Activated CD4-positive, CD25-positive, alpha-beta regulatory T cell treated with anti-CD3 and anti-CD28 coated beads, Interleukin-2, amount 50 U/mL, for 72 hours (primary cell): Measurements from ENCODE around the gene KCNQ1.

Experiments used
- DNase-seq: peaks from one replicate; pipeline ENCODE4 v3.0.0; 2021

KCNQ1 gene

DNA sequence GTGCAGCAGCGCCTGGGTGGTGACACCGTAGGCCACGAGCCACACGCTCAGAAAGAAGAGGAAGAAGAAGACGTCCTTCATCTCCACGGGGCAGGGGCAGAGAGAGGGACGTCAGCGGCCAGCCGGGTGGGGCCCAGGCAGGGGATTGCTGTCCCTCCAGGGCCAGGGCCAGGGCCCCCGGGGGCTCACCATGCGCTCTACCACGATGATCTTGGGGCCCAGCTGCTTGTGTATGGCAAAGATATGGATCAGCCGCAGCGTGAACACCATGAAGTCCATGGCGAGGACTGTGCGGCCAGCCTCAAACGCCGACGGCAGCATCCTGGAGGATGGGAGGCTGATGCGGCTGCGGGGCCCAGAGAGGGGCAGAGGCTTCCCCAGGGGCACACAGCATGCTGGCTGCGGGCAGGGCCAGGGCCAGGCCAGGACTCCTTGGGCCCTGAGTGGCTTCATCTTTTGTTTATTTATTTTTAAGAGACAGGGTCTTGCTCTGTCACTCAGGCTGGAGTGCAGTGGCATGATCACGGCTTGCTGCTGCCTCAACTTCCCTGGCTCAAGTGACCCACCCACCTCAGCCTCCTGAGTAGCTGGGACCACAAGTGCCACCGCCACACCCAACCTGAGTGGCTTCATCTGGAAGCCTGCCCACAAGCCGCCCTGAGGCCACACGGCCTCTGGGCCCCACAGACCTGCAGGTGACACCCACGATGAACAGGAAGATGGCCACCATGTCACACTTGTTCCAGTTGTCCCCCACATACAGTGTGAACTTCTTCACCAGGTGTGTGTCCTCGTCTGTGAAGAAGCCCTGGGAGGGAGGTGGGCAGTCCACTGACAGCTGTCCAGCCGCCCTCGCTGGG lies 33.1 kb upstream of the KCNQ1 start:
- DNase-seq = no peak

DNA sequence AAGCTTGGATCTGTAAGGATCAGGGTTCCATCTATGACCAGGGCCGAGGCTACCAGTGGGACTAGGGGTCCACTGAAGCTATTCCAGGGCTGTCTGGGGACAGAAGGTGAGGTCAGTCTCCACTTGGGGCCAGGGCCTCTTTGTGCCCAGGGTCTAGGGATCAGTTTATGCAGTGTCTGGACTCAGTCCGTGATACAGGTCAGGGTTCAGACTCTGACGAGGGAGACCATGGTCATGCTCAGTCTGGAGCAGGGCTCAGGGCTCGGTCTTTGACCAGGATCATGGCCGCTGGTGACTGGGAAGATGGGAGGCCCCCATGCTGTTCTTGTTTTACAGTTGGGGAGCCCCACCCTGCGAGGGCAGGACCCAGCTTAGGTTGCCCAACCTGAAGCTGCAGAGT lies 32.5 kb upstream of the KCNQ1 start:
- DNase-seq = no peak

DNA sequence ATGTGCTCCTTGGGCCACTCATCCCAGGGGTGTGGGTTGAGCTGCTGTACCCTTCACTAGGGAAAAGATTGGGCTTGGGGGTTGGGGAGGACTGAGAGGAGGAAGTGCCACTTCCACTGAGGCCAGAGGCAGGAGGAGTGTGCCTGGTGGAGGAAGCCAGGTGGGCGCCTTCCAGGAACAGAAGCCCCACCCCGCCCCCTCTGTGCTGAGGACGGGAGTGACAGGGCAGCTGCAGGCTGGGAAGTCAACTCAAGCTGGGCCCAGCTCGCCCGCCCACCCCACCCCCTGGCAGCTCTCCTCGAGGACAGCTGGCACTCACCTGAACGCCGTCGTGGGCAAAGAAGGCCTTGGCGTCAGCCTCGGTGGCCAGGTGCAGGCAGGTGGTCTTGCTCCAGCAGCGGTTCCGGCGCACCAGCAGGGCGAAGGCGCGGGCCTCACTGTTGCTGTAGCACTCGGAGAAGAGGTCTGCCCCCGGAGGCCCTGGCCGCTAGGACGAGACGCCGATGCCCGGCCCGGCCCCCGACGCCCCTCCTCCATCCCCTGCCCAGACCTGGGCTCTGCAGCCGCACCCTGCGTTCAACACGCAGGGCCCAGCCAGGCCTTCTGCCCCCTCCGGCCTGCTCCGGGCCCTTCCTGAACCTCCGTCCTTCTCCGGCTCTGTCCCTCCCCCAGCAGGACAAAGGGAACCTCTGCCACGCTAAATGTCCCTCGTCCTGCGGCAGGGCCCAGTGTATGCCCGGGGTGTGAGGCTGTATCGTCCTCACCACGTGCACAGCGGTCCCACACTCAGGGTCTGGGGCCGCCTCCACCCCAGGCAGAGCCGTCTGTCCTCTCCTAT lies 30.8 kb upstream of the KCNQ1 start:
- DNase-seq = no peak

DNA sequence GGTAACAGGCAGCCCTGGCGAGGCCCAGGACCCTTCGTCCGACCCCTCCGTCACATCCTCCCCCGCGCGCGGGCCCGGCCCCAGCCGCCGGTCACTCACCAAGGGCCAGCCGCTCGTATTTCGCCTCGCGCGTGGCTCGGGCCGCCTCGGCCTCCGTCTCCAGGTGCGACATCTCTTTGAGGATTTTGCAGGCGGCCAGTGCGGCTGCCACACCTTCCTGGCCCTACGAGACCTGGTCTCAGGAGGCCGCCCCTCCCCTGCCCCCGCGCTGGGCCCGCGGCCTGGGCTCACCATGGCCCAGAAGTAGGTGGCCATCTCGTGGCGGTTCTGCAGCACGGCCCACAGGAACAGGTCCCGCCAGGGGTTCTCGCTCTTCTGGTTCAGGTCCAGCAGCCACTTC lies 30.2 kb upstream of the KCNQ1 start:
- no peak for DNase-seq

DNA sequence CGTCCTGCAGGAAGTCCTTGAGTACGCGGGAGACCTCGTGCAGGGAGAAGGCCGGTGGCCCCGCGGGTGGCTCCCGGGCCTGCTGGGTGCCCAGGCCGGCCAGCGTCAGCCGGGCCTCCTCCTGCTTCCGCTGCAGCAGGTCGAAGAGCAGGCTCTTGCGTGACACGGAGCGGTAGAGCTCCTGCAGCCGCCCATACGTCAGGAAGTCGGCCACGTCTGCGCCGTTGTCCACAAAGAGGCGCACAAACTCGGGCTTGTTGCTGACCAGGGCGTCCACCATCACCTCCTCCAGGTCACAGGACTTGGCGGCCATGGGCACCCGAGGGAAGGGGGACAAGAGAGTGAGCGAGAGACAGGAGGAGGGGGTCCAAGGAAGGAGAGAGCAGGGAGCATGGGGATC lies 29.6 kb upstream of the KCNQ1 start:
- DNase-seq = no peak

DNA sequence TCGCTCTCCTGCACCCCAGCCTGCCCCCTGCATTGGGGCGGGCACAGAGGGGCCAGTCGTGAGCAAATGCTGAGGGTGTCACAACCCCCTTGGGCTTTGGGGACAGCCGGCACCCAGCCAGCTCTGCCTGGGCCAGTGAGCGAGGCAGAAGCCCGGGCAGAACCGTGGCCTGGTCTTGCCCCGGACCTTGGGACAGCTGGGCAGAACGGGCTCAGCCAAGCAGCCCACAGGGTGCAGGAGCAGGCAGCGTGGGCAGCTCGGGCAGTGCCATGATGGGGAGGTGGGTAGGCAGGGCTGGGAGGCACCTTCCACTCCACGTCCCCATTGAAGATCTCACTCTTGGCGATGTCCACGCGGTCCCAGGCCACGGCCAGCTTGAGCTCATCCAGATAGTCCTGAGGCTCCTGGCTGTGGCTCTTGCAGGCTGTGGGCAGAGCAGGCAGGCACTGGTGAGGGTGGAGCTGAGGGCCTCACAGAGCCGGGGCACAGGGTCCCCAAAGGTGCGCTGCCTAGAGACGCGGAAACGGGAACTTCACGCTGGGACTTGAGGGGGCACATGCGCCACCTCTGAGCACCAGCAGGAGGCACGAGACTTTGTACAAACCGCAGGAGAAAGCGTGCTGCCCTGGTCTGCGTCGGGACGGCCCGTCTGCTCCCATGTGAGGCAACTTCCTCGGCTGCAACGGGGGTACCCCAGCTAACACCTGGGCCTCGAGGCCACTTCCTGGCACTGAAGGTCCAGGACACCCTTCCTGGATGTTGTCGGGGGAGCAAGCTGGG lies 29.0 kb upstream of the KCNQ1 start:
- DNase-seq = no peak

DNA sequence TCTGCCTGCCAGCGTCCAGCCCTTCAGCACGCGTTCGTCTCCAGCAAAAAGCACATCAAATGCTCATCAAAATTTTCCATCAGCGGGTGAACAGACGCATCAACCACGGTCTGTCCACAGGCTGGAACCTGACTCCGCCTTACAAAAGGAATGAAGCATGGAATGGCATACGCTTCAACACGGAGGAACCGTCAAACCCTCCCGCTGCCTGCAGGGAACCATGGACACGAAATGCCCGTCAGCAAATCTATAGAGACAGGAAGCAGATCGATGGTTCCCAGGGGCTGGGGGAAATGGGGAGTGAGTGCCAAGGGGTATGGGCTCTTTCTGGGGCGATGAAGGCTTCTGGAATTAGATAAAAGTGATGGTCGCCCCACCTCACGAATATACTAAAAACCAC lies 28.0 kb upstream of the KCNQ1 start:
- no peak for DNase-seq

DNA sequence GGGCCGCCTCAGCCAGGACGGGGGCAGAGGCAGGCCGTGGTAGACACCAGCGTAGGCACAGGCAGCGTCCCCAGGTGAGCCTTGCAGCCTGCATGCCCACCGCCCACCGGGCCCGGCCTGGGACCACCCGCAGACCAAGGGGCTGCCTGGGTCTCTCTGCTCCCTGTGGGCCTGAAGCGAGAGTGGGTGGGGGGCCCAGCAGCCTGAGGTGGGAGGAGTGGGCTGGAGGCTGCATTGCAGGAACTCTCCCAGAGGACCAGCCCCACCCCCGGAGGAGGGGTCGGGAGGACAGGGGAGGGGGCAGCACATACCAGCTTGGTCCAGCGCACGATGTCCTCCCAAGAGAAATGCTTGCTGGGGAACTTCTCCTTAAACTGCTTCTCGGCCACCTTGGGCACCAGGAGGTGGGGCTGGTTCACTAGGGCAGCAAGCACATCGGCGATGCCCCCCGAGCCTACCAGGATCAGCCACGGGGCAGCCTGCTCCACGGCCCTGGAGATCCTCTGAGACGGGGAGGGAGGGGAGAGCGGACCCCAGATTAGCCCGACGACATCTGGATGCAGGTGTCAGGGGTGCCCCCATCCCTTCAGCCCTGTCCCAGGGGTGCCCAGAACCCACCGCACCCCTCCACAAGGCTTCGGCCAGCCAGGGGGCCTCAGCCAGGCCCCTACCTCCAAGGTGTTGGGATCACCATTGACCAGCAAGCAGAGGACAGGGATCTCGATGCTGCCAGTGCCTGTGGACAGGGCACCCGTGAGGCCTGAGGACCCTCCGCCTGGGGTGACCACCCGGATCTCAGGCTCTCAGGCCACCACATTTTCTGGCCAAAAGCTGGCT lies 26.7 kb upstream of the KCNQ1 start:
- no peak for DNase-seq

DNA sequence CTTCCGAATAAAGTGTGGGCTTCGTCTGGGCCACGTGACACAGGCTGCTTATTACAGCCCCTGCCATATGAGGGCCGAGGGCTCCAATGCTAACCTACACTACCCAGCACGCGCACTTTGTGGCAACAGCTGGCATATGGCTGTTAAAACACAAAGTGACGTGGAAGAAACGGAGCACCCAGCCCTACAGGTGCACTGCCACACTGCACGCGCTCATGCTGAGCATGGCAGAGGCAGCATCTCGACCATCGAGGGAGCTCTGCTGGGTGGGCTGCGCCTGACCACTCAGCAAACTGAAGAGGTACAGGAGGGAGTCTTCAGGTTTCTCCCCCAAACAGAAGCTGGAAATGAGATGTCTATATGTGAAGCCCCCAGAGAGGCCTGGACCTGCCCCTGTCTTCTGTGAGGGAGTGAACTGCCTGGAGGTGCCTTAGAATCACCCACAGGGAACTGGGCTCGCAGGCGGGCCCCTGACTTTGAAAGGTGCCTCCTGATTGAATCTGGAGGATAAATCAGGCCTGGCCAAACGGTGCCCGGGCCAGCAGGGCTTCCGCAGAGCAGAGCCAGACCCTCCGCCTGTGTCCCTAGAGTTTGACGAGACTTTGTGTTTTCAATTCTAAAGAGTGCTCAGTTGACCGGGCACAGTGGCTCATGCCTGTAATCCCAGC lies 26.0 kb upstream of the KCNQ1 start:
- DNase-seq = no peak

DNA sequence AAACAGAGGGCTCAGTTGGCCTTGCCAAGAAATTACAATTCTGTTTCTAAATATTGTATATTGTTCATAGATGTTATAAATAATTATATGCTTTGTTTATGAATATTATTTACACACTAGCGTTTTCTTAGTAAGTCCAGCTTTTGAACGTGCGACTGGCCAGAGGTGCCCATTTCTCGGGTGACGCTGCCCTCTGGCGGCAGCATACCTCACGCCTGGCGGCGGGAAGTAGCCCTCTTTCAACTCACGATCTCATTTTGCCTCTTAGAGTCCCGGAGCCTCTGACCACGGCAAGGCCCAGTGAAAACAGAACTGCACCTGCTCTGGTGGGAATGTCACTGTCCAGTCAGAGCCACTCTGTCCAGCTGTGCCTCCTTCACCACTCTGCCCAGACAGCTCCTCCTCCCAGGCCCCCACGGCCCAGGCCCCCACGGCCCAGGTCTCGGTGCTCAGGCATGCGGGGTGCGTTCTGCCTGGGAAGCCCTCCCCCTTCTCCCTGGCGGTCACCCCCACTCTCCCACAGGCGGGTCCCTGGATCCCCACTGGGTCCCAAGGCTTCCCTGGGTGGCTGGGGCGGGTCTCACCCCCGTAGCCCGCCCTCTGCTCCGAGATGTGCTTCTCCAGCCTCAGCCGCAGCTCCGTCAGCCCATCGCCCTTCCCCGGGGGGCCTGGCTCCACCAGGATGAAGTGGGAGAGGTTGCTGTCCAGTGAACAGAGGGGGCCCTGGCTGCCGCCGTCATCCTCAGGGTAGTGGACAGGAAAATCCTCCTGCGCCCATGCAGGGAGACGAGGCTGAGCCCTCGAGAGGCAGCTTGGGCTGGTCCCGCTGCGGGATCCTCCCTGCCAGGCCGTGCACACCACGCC lies 24.9 kb upstream of the KCNQ1 start:
- peak; percentile 69 for DNase-seq

DNA sequence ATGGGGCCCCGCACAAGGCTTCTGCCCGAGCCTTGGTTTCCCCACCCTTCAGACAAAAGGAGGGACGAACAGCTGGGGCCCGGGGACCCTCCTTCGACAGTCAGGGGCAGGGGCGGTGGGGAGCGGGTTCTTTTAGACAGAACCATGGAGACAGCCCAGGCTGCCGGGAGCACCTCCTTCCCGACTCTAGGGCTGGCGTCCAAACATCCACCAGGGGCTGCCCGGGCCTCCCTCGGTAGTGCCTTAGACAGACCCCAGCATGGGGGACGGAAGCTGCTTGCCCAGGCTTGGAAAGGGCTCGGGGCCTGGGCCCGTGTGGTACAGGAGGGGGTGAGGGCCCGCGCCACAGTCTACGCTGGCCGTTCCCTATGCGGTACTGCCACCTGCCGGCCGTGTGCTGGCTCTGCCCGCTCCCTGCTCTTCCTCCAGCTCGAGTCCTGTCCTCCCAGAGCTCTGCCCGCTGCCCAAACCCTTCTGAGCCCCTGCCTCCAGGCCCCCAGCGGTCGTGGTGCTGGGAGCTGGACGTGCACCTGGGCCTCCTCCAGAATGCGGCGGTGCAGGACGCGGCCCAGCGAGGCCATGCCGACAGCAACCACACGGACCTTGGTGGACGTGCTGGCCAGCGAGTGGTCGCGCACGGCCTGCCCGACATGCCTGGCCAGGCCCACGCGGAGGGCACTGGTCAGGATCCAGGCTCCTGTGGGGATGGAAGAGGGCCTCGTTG lies 24.1 kb upstream of the KCNQ1 start:
- DNase-seq = peak; percentile 80

DNA sequence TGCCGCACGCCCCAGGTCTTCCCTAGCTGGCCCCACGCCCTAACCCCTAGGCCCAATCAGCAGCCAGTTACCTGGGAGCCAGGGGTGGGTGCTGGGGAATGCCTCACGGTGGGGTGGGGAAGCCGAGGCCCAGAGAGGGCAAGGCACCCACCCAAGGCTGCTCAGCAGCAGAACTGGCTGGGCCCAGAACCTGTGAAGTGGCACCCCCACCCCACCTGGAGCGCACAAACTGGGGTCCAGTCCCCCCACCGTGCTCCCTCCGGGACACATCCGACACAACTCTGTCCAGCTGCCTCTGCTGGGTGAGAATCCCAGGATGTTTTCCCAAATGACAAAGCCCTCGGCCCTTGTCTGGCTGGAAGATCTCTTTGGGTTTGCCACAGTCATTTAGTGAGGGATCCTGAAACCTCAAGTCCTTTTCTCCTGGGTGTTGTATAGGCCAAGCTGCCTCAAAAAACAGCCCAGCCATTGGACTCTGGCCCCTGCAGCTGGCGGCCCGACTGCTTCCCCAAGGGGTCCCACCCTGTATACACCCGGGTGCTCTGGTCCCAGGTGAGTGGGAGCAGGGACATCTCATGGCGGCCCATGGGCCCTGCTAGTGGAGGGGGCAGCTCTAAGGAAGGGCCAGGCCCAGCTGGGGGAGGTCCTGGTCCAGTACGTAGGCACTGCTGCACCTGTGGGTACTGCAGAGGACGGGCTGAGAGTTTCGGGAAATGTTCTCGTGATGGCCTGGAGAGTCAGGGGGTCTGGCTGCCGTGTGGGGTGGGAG lies 23.4 kb upstream of the KCNQ1 start:
- no peak for DNase-seq

DNA sequence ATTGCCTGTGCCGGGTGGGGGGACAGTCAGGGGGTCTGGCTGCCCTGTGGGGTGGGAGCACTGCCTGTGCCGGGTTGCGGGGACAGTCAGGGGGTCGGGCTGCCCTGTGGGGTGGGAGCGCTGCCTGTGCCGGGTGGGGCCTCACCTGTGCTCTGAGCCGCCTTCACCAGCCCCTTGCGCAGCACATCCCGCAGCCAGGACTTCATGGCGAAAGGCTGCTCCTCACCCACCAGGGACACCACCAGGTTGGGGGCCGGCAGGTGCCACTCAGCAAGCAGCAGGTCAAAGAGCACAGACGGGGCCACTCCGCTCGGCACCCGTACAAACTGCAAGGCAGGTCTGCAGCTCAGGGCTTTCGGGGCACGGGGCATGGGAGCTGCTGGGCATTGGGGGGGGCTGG lies 22.8 kb upstream of the KCNQ1 start:
- no peak for DNase-seq

DNA sequence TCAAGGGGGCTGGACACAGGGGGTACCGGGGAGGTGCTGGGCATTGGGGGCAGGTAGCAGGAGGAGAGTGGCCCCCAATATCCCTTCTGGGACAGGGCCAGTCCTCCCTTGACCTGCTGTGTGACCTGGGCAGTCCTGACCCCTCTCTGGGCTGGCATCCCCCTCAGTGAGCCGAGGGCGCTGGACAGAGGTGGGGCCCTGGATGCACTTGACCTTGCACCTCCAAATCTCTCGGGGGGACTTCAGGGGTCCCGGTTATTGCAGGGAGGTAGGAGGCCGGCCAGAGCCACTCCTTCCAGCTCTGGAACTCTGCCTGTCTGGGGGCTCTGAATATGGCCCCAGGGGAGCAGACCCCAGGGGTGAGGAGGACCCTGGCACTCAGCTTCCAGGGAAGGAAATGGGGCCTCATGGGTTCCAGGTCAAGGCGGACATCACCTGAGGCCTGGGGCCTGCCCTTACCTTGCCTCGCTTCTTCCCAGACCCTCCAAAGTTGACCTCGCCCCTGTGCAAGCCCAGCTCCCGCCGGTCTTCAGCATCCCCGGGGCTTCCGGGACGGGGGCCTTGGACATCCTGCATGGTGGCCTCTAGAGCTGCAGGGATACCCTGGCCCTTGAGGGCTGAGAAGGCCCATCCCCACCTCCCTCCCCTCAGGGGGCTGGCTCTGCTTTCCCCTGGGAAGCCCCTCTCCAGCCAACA lies 22.2 kb upstream of the KCNQ1 start:
- DNase-seq = no peak

DNA sequence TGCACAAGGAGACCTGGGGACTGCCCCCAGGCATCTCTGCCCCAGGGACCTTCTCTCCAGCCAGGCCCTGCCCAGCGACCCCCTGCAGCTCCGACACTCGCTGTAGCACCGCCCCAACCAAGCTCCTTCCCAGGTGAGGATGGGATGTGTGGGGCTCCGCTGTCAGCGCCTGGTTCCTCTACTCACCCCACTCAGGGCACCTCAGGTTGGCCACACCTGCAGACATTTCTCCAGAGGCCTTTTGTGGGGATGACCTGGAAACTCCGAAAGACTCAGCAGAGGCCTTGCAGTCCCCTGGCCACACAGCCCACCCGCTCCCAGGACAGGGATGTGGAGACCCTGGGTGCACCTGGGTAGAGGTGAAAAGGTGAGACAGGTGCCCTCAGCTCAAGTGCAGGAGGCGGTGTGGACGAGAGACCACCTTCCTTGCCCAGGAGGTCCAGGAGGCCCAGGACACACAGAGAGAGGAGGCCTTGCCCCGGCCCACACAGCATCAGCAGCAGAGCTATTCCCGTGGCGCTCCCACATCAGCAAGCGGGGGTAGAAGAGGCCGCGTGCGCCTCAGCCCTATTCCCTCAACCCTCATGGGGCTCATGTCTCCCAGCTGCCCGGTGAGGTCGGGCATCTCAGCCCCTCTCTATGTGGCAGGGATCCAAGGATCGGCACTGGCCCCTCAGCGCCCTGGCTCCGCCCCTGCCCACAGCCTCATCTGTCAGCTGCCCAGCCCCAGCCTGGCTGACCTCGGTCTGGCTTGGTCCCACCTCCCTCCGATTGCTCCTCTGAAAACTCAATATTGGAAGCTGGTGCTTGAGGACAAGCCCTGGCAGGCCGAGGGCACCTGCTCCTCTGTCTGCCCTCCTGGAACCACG lies 21.4 kb upstream of the KCNQ1 start:
- DNase-seq = no peak

DNA sequence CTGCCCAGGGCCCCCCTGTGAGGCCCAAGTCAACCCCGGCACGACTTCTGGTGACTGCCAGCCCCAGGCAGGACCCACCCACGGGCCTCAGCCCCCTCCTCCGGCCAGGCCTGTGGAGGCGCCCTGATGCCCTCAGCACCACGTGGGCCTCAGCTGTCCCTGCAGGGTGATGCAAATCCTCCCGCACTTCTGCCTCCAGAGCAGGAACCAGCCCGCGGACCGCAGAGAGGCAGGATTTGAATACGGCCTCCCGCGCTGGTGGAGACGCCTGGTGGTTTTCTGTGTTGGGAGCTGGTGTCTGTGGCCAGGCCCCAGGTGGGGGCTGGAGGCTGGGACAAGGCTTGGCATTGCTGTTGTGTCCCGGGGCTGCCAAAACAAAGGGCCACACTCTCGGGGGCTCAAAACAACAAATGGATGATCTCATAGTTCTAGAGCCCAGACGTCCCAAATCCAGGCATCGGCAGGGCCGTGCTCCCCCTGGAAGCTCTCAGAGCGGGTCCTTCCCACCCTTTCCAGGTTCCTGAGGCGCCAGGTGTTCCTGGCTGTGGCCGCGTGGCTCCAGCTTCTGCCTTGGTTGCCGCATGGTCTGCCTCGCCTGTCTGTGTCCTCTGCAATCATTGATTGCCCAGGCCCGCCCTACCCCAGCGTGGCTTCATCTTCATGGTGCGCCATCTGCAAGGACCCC lies 19.9 kb upstream of the KCNQ1 start:
- no peak for DNase-seq

DNA sequence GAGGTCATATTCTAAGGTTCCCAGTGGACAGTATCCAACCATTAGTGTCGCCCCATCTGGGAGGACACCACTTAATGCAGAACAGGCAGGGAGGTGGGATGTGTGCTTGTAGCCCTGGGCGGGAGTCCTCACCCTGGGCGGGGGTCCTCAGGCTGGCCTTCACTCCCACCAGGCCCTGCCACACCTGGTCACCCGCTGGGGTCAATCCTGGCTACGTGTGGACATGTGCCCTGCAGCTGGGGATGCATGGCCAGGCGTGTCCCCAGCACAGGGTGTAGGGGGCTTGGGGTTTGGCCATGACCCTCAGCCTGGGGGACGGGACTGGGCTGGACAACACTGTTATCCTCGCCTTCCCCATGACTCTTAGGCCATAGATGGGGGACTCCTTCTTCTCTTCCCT lies 19.3 kb upstream of the KCNQ1 start:
- no peak for DNase-seq
